GM19395 (cell line): ENCODE results near the gene COL18A1.
"Not testable (repeated sequence)": the region's sequence is repeated elsewhere in the genome, so short reads cannot be mapped to it uniquely, and the experiment has no call there.

Experiments used
- ATAC-seq: cut with Tn5 transposase; IDR thresholded peaks from one replicate; pipeline ENCODE4 v1.9.1; 2021; ENCODE audit warnings: mild to moderate bottlenecking, moderate library complexity; ENCODE audit not compliant: unreplicated experiment

Gene COL18A1

DNA sequence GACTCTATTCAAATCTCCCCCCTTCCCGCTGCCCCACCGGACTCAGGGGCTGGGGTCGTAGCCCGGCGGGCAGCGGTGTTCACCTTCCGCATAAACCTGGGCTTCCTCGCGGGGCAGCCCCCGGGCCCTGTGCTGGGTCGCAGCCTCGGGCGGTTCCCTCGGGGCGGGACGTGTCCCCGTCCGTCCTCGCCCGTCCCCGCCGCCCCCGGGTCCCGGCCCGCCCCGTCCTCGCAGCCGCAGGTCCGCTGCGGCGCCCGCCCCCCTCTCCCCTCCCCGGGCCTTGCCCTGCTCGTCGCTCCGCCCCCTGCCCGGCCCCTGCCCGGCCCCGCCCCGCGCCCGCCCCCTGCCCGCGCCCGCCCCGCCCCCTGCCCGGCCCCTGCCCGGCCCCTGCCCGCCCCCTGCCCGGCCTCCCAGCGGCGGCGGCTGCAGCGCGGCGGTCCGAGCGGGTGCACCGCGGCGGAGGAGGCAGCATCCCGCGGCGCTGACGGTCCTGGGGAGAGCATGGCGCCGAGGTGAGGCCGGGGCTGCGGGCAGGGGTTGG is at the start of gene COL18A1:
Gene COL18A1 (plus strand): TSS at position 436 of the 541 bp plus-strand sequence. CDS start 66 bp downstream, at position 502.
- no peak for ATAC-seq

DNA sequence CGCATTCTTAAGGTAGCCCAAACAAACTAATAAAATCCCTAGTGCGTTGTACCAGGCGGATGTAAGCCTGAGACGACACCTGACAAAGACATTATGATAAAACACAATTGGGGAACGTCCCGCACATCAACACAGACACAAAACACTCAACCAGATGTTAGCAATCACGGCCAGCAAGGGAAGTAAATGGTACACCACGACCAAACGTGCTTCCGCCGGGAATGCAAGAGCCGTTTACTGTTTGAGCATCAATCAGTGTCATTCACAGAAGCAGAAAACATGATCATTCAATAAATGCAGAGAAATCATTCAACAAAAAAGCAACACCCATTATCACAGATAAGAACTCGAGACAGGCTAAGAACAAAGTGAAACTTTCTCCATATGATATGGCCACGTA is 49.4 kb upstream of the COL18A1 start:
- ATAC-seq, result no peak

DNA sequence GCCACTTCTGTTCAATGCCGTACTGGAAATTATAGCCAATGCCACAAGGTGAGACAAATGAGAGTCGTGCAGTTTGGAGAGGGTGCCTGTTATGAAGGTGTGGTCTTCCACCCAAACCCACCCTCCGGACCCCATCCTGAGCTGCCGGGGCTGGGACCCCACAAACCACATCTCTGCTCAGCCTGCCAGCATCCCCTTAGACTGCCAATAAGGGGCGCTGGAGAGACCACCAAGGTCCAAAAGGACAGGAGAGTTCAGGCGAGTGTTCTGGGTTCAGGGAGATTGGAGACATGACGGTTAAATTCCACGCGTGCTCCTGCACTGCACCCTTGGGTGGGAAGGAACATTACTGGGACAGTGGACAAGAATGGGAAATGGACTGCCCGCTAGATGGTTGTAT is 48.7 kb upstream of the COL18A1 start:
- no peak for ATAC-seq

DNA sequence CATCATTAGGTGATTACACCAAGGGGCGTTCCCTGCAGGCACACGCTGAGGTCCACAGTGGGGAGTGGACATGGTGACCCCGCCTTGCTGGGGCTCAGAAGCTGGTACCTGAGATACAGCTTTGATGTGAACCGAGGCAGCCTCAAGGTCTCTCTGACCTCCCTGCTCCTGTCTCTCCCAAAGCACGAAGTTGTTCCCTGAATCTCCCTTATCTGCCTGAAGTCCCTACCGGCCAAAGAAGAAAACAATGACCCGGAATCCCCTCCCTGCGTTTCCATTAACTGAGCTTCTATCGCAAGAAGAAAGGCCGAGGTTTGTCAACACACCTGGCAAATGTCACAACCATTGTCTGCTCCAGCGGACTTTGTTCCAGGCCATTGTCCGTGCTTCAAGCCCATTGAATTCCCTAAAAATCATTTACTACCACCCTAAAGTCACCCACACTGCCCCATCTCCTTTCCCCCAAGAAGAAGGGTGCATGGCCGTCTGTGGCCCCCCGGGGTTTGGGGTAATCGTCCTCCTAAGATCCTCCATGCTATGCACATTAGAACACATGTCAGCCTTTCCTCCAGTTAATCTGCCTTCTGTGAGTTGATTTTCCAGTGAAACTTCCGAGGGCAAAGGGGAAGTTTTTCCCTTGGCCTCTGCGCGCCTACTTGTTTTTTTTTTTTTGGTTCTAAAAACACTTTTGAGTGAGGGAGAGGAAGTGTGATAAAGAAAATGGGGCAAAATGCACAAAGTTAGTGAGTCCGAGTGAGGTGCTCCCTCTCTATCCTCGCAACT is 48.1 kb upstream of the COL18A1 start:
- ATAC-seq, result no peak

DNA sequence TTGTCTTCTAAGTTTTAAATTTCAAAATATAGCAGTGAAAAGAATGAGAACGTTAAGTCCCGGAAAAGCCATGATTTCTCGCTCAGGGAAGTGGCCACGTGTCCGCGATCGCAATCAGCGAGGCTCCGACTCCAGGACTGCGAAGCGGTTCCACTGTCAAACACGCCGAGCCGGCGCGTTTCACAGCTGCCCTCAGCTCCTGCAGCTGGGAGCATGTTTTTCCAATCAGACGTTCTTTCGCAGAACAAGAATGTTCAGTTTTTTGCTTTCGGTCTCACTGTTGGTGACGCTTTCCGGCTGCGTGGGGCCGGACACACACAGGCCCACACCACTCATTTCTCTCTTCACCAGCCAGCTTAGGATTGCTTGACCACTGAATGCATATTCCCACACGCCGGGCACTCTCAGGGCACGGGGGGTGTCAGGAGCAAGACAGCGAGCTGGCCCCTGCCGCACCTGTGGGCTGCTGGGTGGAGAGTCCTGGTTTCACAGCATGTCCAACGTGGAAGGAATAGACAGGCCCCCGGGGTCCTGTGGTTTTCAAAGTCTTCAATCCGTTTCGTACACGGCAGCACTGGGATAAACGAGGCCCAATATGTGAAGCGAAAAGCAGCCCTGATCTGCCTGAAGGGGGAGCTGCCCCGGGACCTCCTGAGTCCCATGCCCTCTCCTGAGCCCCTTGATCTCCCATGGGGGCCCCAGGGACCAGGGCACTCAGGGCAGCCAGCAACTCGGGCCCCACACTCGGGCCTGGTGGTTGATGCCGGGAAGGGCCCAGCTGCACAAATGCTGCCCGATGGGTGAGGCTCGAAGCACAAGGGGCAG is 47.3 kb upstream of the COL18A1 start:
- ATAC-seq, result no peak

DNA sequence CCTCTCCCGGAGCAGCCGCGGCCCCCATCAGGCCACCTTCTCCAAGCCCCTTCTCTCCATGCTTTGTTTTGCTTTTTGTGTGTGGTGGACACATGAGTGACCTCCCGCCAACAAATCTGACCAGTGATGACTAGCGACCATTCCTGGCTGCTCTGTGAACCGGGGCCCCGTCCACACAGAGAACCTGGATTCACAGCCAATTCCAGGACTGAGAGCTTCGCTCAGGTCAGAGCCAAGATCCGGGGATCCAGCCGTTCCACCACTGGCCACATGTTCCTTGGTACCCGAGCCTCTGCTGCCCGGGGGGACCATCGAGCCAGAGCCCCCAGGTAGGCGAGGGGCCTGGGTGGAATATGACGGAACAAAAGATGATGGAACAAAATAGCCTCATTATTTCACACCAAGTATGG is 46.7 kb upstream of the COL18A1 start:
- ATAC-seq, result no peak

DNA sequence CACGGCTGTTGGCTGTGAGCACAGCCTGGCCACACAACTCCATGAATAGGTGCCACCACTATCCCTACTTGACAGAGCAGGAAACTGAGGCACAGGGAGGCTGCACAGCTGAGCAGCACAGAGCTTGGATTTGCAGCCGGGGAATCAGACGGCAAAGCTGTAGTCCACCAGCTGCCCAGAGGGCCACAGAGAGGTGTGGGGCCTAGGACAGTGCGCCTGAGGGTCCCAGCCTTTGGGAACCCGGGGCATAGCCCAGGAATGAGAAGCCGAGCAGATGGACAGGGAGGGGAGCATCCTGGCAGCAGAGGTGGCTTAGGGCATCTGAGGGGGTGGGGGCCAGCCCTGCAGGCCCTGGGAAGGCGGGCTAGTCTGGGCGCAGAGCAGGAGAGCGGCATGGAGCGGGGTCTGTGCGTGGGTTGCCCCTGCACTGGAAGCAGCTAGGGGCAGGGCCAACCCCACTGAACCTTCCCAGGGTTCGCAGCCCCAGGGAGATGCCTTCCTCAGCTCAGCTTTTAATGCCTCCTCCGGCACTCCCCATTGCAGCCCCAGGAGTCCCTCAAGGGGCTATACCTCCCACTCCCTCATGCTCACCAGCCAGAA is 46.2 kb upstream of the COL18A1 start:
- no peak for ATAC-seq

DNA sequence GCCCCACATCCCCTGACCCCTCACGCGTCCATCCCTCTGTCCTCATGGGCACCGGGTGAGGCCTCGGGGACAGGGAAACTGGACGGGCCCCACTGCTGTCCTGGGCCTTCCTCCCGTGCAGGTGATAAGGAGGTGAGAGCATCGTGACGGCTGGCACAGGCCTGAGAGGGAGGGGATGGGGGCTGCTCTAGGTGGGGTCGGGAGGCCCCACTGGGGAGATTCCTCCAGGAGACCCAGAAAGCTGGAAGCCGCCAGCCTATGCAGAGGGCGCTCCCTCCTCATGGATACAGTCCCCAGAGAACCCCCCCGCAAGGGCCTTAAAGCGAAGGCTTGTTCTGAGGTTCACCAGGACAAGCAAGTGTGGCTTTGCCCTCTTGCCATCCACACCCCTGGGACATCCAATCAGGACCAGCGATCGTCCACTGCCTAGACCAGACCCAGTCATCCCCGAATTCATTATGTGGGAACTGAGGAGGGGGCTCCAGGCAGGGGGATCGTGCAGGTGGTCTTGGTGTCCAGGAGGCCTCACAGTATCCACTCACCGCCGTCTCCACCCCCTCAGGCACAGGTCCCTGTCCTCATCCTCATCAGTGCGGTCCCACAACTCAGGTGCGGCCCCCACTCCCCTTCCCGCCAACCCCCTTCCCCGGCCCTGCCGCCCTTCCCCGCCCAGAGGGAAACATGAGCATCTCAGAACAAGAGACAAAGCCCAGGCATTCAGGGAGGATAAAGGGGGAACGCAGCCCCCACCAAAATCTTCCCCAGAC is 45.3 kb upstream of the COL18A1 start:
- ATAC-seq, result no peak

DNA sequence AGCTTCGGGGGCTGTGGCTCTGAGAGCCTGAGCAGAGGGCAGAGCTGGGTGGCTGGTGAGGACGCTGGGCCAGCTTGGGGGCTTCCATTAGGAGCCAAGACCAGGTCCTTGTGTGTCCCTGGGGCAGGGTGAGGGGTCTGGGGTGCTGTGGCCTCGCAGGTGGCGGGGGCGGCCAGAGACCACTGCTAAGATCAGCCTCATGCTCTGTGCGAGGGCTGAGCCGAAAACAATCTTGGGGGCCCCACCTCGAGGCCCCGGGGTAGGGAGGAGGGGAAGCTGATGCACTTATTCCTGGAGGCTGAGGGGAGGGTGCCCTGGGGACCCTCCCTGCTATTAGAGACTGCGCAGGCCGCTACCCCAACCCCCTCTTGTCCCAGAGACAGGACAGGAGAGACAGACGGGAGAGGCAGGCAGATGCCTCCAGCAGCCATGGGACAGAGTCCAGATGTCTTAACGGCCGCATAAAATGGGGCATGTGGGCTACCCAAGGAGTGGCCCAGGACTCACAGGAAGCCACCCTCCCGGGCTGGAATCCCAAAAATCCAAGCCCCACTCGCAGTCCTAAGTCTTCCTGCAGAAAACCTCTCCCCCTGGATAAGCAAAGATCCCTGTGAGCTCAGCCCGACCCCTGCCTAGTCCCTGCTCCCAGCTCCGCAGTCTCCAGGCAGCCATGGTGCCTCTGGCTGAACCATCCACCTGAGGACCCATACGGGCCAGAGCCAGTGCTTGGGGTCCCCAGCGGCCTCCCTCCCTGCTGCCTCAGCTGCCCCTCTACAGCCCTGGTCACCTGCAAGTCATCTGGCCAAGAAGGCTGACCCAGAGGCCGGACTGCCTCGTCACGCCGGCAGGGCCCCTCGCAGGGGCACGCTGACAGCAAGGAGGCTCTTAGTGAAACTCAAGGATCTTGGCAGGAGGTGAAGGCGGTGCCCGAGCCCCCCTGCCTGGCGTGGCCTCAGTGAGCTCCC is 43.6 kb upstream of the COL18A1 start:
- ATAC-seq, result no peak

DNA sequence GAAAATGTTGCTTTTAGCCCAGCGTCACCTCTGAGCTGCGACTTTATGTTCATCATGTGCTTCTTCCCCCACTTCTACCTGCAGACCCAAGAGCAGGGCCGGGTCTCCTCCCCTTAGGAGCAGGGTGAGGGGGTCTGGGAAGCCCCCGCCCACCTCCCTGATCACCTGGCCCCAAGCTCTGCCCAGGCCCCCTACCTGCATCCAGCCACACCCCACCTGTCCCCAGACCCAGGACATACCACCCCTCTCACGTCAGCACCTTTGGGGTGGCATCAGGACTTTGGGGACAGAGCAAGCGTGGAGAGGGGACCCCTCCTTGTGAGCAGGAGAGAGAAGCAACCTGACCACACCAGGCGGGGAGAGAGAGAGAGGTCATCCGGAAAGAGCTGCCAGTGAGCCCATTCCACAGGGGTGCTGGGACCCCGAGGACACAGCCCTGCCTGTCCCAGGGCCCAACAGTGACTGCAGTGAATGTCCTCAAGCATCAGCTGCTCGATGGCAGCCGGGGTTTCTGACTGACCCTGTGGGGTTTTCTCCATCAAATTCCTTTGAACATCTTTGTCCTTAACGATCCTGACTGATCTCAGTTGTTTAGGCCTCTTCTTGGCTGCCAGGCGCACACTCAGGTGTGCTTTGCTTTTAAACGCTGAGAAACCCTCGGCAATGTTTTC is 42.8 kb upstream of the COL18A1 start:
- no peak for ATAC-seq

DNA sequence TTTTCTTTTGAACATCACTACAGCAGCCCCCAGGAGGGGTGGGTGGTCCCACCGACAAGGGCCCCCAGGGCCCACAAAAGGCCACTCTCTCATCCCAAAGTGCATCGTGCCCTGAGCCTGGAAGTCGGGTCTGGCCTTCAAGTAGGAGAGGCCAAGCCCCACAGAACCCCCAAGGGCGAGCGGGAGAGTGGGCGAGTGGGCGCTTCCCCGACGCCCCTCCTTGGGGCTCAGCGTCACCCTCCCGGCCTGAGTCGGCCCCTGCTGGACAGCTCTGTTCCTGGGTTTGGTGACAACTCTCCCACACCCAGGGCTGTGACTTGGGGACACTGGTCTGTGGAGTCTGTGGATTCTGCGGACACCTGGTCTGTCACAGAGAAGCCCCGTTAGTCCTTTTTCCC is 42.2 kb upstream of the COL18A1 start:
- ATAC-seq, result no peak

DNA sequence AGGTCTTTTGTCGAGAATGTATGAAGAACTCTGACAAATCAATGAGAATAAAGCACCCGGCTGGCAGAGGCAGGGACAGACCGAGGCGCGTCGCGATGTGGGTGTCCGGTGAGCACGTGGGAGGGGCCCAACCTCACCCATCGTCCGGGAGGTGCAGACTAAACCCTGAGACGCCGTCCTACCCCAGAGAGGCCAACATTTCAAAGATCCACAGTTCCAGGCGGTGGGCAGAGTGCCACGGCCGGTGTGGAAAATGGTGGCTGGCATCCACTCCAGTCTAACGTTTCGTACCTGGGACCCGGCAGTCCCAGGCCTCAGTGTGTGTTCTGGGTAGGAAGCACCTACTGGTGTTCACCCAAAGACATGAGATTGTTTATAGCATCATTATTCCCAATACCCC is 41.7 kb upstream of the COL18A1 start:
- not testable (repeated sequence) for ATAC-seq

DNA sequence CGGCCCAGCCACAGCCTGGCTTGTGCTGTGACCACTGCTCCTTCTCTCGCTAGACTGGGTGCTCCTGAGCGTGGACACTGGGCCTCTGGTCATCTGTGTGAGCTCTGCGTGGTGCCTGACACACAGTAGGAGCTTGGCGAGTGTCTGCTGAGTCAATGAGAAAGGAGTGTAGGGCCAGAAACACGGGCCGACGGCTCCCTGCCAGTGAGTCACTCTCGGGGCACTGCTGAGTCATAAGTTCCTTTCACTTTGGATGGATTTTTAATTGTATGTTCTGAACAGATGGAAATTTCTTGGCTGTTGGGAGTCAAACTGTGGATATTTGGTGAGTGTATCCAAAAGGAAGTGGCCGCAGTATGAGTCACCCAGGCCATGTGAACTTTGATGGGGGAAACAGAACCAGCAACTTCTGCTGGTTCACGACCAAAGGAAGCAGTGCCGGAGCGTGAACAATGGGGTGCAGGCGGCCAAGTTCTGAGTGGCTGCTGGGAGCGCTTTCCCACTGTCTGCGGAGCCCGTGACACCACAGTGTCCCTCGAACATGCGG is 41.0 kb upstream of the COL18A1 start:
- no peak for ATAC-seq

DNA sequence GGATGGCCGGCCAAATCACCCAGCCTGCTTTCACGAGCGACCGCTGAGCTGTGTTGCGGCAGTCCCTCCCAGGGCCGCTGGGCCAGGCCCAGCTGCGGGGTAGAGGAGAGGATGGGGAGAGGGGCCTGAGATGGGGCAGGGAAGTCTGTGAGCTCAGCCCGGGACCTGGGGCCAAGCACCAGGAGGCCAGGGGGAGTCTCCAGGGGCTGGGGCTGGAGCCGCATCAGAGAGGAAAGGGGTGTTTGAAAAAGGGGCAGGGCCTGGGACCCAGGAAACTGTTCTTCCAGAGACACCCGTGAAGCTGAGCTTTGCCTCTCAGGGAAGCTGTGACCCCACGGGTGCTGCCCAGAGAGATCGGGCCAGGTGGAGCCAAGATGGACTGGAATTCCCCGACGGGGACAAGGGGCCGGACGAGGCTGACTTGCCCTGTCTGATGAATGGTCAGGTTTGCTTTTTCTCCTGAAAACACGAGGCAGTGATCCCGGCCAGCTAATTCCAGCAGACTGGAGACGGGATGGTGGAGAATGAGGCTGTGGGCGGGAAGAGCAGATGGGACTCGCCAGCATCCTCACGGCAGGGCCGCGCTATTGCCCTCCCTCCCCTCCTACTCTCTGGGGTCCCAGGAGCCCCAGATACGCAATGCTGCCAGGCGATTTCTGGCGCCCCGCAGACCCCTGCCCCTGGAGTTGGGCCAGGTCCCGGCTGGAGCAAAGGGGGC is 40.3 kb upstream of the COL18A1 start:
- no peak for ATAC-seq

DNA sequence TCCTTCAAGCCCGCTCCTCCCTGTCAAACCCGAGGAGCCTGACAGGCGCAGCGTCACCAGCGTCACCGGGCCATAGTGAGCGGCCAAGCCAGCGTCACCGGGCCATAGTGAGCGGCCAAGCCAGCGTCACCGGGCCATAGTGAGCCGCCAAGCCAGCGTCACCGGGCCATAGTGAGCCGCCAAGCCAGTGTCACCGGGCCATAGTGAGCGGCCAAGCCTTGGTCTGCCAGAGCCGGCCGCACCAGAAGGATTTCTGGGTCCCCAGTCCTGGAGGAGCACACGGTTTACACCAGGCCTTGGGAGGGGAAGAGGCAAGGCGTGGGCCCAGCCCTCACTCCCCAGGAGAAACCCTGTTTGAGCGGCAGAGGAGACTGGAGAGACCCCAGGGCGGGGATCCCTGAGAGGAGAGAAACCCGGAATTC is 39.8 kb upstream of the COL18A1 start:
- ATAC-seq, result no peak

DNA sequence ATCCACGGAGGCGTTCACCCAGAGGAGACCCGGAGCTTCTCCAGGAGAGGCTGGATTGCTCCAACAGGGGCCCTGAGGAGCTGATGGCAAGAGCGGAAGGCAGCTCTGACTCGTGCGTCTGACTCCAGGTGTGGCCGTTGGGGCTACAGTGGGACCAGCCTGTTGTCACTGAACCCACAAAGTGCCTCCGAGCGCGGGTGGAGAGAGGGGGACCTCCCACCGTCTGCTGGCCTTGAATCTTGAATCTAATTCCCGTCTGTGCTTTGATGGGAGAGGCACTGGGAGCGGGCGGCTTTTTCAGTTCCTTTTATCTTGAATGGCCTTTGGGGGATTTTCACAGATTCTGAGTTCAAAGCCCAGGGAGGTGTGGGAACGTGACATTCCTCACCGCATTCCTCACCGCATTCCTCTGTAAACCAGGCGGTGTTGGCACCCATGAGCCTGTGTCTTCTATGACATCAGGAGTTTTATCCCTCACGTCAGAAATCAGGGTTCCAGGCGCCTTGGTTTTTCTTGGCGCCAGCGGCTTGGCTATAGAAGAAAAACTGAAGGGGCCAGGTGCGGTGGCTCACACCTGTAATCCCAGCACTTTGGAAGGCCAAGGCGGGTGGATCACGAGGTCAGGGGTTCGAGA is 39.2 kb upstream of the COL18A1 start:
- ATAC-seq, result no peak

DNA sequence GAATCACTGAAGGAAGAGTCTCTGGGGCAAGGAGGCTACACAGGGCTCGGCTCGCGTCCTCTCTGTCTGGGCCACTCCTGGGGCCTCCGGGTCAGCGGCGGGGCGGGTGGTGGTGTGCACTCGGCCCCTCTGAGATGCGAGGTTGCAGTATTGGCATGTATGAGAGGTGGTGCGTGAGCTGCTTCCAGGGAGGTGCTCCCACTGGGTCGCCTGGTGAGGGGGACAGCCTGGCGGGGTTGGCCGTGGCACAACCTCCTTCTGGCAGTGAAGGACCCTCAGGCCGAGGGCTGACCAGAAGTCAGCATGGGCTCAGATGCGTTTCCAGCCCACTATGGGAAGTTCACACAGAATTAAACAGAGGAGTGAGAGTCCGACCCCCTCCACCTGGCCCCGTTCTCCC is 38.5 kb upstream of the COL18A1 start:
- no peak for ATAC-seq
